K562 (cell line): ENCODE results near the gene EIF3K. TPM values are rescaled to one million over a fixed set of nuclear protein-coding genes. Genes with fewer than 3 reads are reported as not detected.

ENCODE experiments used
- CBFB ChIP-seq: sonication (generic); formaldehyde crosslinking; IDR thresholded peaks from 2 replicates; pipeline ENCODE4 v1.4.0; 2020; ENCODE audit warnings: mild to moderate bottlenecking, missing genetic modification reagents
- CCNT2 ChIP-seq: IDR thresholded peaks from 2 replicates; pipeline ENCODE4 v1.6.1; 2011; ENCODE audit warnings: borderline replicate concordance, low read depth, mild to moderate bottlenecking, moderate library complexity, mixed read lengths, low read length; ENCODE audit not compliant: insufficient read length; ENCODE audit errors: extremely low read depth
- CHCHD3 ChIP-seq: fragments of 250-450 bp; sonication (Bioruptor Pico); IDR thresholded peaks from 2 replicates; pipeline ENCODE4 v2.1.2; 2022; ENCODE audit warnings: mild to moderate bottlenecking
- ELF1 ChIP-seq: fragments of 200-800 bp; sonication (Bioruptor generic); IDR thresholded peaks from 2 replicates; pipeline ENCODE4 v1.6.1; 2016; ENCODE audit warnings: missing genetic modification characterization, missing compliant biosample characterization
- ESRRB ChIP-seq: fragments of 250-450 bp; sonication (Bioruptor Pico); IDR thresholded peaks from 2 replicates; pipeline ENCODE4 v1.5.0; 2020; ENCODE audit warnings: mild to moderate bottlenecking, moderate library complexity, borderline replicate concordance
- FOXK2 ChIP-seq, 2 experiments: fragments of 450-650 bp; IDR thresholded peaks in 1 of 2; conservative IDR thresholded peaks in 1 of 2; 2 replicates each; pipeline ENCODE4 v1.6.1; 2016; ENCODE audit warnings: low read depth in 2 of 2, mild to moderate bottlenecking in 1 of 2
- HDAC1 ChIP-seq, 2 experiments: fragments of 450-650 bp; IDR thresholded peaks; 2 replicates each; pipeline ENCODE4 v1.6.1; 2016 to 2017; ENCODE audit warnings: inconsistent platforms in 1 of 2, mild to moderate bottlenecking in 1 of 2, moderate library complexity in 1 of 2
- JUND ChIP-seq, 2 experiments: IDR thresholded peaks; 2 replicates in 1 of 2; 3 replicates in 1 of 2; pipeline ENCODE4 v1.6.1; 2011; ENCODE audit warnings: borderline replicate concordance in 2 of 2, low read depth in 2 of 2, low read length in 2 of 2, improper control_type of control experiment in 1 of 2, missing biosample characterization in 1 of 2, missing genetic modification characterization in 1 of 2, missing genetic modification reagents in 1 of 2
- KDM4B ChIP-seq, 2 experiments: fragments of 450-650 bp in 1 of 2; sonication (generic) in 1 of 2; IDR thresholded peaks; 2 replicates each; pipeline ENCODE4 v1.6.1; 2016 to 2017; ENCODE audit warnings: borderline replicate concordance in 2 of 2, antibody characterized with exemption in 1 of 2, low read depth in 1 of 2, mild to moderate bottlenecking in 1 of 2
- KLF13 ChIP-seq: fragments of 450-650 bp; IDR thresholded peaks from 2 replicates; pipeline ENCODE4 v1.6.1; 2016; ENCODE audit warnings: missing genetic modification characterization, low read depth, mild to moderate bottlenecking, missing compliant biosample characterization, moderate library complexity, borderline replicate concordance
- MCM5 ChIP-seq: fragments of 450-650 bp; IDR thresholded peaks from 2 replicates; pipeline ENCODE4 v1.6.1; 2016; ENCODE audit warnings: low read depth
- NFRKB ChIP-seq: fragments of 450-650 bp; IDR thresholded peaks from 2 replicates; pipeline ENCODE4 v1.6.1; 2016; ENCODE audit warnings: low read depth
- PTBP1 ChIP-seq: fragments of 200-400 bp; formaldehyde crosslinking; IDR thresholded peaks from 2 replicates; pipeline ENCODE4 v1.6.1; 2017; ENCODE audit warnings: low read depth, low read length
- RFX7 ChIP-seq: fragments of 250-450 bp; sonication (Bioruptor Pico); IDR thresholded peaks from 2 replicates; pipeline ENCODE4 v1.5.1; 2021; ENCODE audit warnings: mild to moderate bottlenecking
- RUNX1 ChIP-seq: sonication (generic); IDR thresholded peaks from 2 replicates; pipeline ENCODE4 v1.6.1; 2016; ENCODE audit warnings: antibody characterized with exemption, low read depth
- SMARCC2 ChIP-seq: fragments of 450-650 bp; IDR thresholded peaks from 2 replicates; pipeline ENCODE4 v1.6.1; 2017; ENCODE audit warnings: antibody characterized with exemption, moderate library complexity, mild to moderate bottlenecking, low read depth
- SREBF2 ChIP-seq: sonication (generic); formaldehyde crosslinking; IDR thresholded peaks from 2 replicates; pipeline ENCODE4 v1.4.0; 2020; ENCODE audit warnings: mild to moderate bottlenecking, missing genetic modification reagents
- TCF3 ChIP-seq: sonication (generic); formaldehyde crosslinking; IDR thresholded peaks from 2 replicates; pipeline ENCODE4 v1.4.0; 2020; ENCODE audit warnings: mild to moderate bottlenecking, missing genetic modification reagents
- TEAD4 ChIP-seq, 2 experiments: sonication (generic) in 1 of 2; formaldehyde crosslinking in 1 of 2; IDR thresholded peaks; 2 replicates each; pipeline versions ENCODE4 v1.6.1 to v1.8.0; 2012 to 2022; ENCODE audit warnings: borderline replicate concordance in 1 of 2, inconsistent platforms in 1 of 2, low read length in 1 of 2, mild to moderate bottlenecking in 1 of 2, missing genetic modification reagents in 1 of 2
- ZC3H11A ChIP-seq: IDR thresholded peaks from 2 replicates; pipeline ENCODE4 v1.6.1; 2012; ENCODE audit warnings: low read depth, low read length, improper control_type of control experiment
- ZFP36 ChIP-seq: fragments of 150-350 bp; IDR thresholded peaks from 2 replicates; pipeline ENCODE4 v1.6.1; 2018; ENCODE audit warnings: low read length, low read depth; ENCODE audit not compliant: partially characterized antibody
- ZNF184 ChIP-seq: sonication (generic); formaldehyde crosslinking; IDR thresholded peaks from 2 replicates; pipeline ENCODE4 v1.5.0; 2020; ENCODE audit warnings: missing genetic modification reagents
- ZNF24 ChIP-seq: fragments of 450-650 bp; IDR thresholded peaks from 2 replicates; pipeline ENCODE4 v1.6.1; 2016
- ZNF639 ChIP-seq, 2 experiments: fragments of 200-800 bp in 1 of 2; sonication (Bioruptor generic) in 1 of 2; sonication (generic) in 1 of 2; formaldehyde crosslinking in 1 of 2; IDR thresholded peaks in 1 of 2; conservative IDR thresholded peaks in 1 of 2; 2 replicates each; pipeline versions ENCODE4 v1.5.0 to v1.6.1; 2016 to 2020; ENCODE audit warnings: missing compliant biosample characterization in 1 of 2, missing genetic modification characterization in 1 of 2, missing genetic modification reagents in 1 of 2
- polyA plus RNA-seq, 8 experiments: library from polyadenylated mRNA; depleted of rRNA in 4 of 8; stranded (reverse) in 5 of 8; unstranded in 3 of 8; fragments of >200 nt; fragmentation: Nextera tagmentation in 2 of 8; fragmentation: Illumina TruSeq in 1 of 8; extraction: Ambion mirVana in 2 of 8; extraction: Trizol in 1 of 8; gene quantifications; 2 replicates each; pipeline versions ENCODE4 v1.2.1 to v1.2.3, GENCODE V29; 2011 to 2014; ENCODE audit warnings: inconsistent platforms in 1 of 8, missing spikeins in 1 of 8
- total RNA-seq, 7 experiments: library from RNA; depleted of rRNA in 6 of 7; stranded (reverse); fragments of >200 nt in 6 of 7; fragmentation: Illumina TruSeq in 2 of 7; extraction: Trizol in 2 of 7; gene quantifications; 2 replicates each; pipeline versions ENCODE4 v1.2.1 to v1.2.3, GENCODE V29; 2011 to 2021; ENCODE audit warnings: low replicate concordance in 1 of 7
- TF ChIP-seq, protein P1 (sequence below): fragments of 200-800 bp; sonication (Bioruptor generic); IDR thresholded peaks from 2 replicates; pipeline ENCODE4 v1.6.1; 2017; ENCODE audit warnings: missing genetic modification characterization, missing compliant biosample characterization

Gene EIF3K
- total and polyA plus RNA-seq, 9 of the 15 experiments (the other 6 are each of a cell fraction or from before 2014, with no cell fraction given): 387 to 1,827 (median 733) TPM

- peak; percentile 13 for TF ChIP-seq ZFP36
- peak; percentile 94 to 96 for TF ChIP-seq FOXK2 (conservative IDR thresholded peaks at IDR 0.05 in 1 of 2, IDR thresholded peaks at IDR 0.05 in 1 of 2; ENCODE audit: low read depth in 2 of 2)
- peak in 1 of 2 experiments; percentile 72; a peak in 1 of 4 replicates for TF ChIP-seq ZNF639 (CRISPR knock-in tag; conservative IDR thresholded peaks at IDR 0.05 in 1 of 2, IDR thresholded peaks at IDR 0.05 in 1 of 2)
- no peak for TF ChIP-seq ZNF184 (CRISPR knock-in tag)
- peak in 1 of 2 experiments; percentile 25; a peak in 1 of 4 replicates for TF ChIP-seq KDM4B (IDR thresholded peaks at IDR 0.05; ENCODE audit: borderline replicate concordance in 2 of 2, low read depth in 1 of 2)
- TF ChIP-seq SMARCC2: peak; percentile 99
- no peak for TF ChIP-seq CHCHD3 (CRISPR knock-in tag)
- no peak for TF ChIP-seq PTBP1
- TF ChIP-seq KLF13 (tag): no peak
- TF ChIP-seq ZC3H11A: no peak
- TF ChIP-seq JUND (IDR thresholded peaks at IDR 0.05; ENCODE audit: borderline replicate concordance, low read depth, low read length): peak; percentile 97
- TF ChIP-seq JUND (tag; IDR thresholded peaks at IDR 0.05; ENCODE audit: borderline replicate concordance, low read depth, low read length): peak; percentile 78; the same call in 2 of the 3 replicates
- TF ChIP-seq SREBF2 (CRISPR knock-in tag): no peak
- TF ChIP-seq CBFB (CRISPR knock-in tag): peak; percentile 87; the same call in 1 of the 2 replicates
- peak; percentile 32; the same call in 1 of the 2 replicates for TF ChIP-seq NFRKB
- TF ChIP-seq CCNT2: peak; percentile 93
- peak; percentile 93 for TF ChIP-seq RUNX1
- TF ChIP-seq HDAC1 (IDR thresholded peaks at IDR 0.05): peak; percentile 84 to 99; a peak in 3 of 4 replicates
- TF ChIP-seq ELF1 (tag): no peak
- peak; percentile 99 for TF ChIP-seq TCF3 (CRISPR knock-in tag)
- no peak for TF ChIP-seq RFX7 (CRISPR knock-in tag)
- peak; percentile 97 for TF ChIP-seq TEAD4 (IDR thresholded peaks at IDR 0.05; ENCODE audit: low read length)
- no peak for TF ChIP-seq TEAD4 (CRISPR knock-in tag; IDR thresholded peaks at IDR 0.05; ENCODE audit: borderline replicate concordance)
- TF ChIP-seq ZNF24: no peak
- TF ChIP-seq, protein P1, sequence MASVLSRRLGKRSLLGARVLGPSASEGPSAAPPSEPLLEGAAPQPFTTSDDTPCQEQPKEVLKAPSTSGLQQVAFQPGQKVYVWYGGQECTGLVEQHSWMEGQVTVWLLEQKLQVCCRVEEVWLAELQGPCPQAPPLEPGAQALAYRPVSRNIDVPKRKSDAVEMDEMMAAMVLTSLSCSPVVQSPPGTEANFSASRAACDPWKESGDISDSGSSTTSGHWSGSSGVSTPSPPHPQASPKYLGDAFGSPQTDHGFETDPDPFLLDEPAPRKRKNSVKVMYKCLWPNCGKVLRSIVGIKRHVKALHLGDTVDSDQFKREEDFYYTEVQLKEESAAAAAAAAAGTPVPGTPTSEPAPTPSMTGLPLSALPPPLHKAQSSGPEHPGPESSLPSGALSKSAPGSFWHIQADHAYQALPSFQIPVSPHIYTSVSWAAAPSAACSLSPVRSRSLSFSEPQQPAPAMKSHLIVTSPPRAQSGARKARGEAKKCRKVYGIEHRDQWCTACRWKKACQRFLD (CRISPR knock-in tag): peak; percentile 44; the same call in 1 of the 2 replicates
- no peak for TF ChIP-seq MCM5
- TF ChIP-seq ESRRB: no peak
Measured at GRCh38 chr19:38676023-38676877, 57.3 kb downstream of the EIF3K start (continued).
